Lower leg skin (tissue), 3 donors: ENCODE measurements around the gene SPATA17.
"Not testable (repeated sequence)": the region's sequence is repeated elsewhere in the genome, so short reads cannot be mapped to it uniquely, and the experiment has no call there.

Experiments
- POLR2A ChIP-seq, 2 donors: fragments of 450-650 bp; IDR thresholded peaks; one replicate each; pipeline ENCODE4 v1.6.1; 2016 to 2017; ENCODE audit warnings: antibody characterized with exemption in 2 of 2, mild to moderate bottlenecking in 1 of 2, moderate library complexity in 1 of 2
- TF ChIP-seq, protein P1 (sequence below), 3 donors: fragments of 450-650 bp; IDR thresholded peaks; one replicate each; pipeline ENCODE4 v1.5.1; 2016; ENCODE audit warnings: antibody characterized with exemption in 3 of 3, mild to moderate bottlenecking in 3 of 3, moderate library complexity in 2 of 3

DNA sequence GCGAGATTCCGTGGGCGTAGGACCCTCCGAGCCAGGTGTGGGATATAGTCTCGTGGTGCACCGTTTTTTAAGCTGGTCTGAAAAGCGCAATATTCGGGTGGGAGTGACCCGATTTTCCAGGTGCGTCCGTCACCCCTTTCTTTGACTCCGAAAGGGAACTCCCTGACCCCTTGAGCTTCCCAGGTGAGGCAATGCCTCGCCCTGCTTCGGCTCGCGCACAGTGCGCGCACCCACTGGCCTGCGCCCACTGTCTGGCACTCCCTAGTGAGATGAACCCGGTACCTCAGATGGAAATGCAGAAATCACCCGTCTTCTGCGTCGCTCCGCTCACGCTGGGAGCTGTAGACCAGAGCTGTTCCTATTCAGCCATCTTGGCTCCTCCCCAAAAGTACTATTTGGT lies 65.0 kb downstream of the SPATA17 start:
- TF ChIP-seq, protein P1, sequence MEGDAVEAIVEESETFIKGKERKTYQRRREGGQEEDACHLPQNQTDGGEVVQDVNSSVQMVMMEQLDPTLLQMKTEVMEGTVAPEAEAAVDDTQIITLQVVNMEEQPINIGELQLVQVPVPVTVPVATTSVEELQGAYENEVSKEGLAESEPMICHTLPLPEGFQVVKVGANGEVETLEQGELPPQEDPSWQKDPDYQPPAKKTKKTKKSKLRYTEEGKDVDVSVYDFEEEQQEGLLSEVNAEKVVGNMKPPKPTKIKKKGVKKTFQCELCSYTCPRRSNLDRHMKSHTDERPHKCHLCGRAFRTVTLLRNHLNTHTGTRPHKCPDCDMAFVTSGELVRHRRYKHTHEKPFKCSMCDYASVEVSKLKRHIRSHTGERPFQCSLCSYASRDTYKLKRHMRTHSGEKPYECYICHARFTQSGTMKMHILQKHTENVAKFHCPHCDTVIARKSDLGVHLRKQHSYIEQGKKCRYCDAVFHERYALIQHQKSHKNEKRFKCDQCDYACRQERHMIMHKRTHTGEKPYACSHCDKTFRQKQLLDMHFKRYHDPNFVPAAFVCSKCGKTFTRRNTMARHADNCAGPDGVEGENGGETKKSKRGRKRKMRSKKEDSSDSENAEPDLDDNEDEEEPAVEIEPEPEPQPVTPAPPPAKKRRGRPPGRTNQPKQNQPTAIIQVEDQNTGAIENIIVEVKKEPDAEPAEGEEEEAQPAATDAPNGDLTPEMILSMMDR (IDR thresholded peaks at IDR 0.05): not testable (repeated sequence)
- TF ChIP-seq POLR2A (IDR thresholded peaks at IDR 0.05): not testable (repeated sequence)
